Stimulated activated naive CD8-positive, alpha-beta T cell treated with anti-CD3 and anti-CD28 coated beads, Interleukin-15, amount 100 ng/mL, for 72 hours (primary cell): ENCODE data around the gene HBD.

Source experiments
- ATAC-seq: fragments of 150-1000 bp; cut with Tn5 transposase; 2 replicates; pipeline ENCODE4 v1.10.0; 2021; ENCODE audit warnings: mild to moderate bottlenecking, moderate library complexity
- DNase-seq, 2 donors: peaks; one replicate each; pipeline ENCODE4 v3.0.0; 2021 to 2022
- H3K27ac Mint-ChIP-seq, 2 donors: one replicate each; pipeline ENCODE4 v1.8.0; 2022; ENCODE audit warnings: mild to moderate bottlenecking in 2 of 2, mixed read lengths in 2 of 2, moderate library complexity in 2 of 2
- H3K27me3 Mint-ChIP-seq: one replicate; pipeline ENCODE4 v1.8.0; 2022; ENCODE audit warnings: mixed read lengths
- H3K4me1 Mint-ChIP-seq: one replicate; pipeline ENCODE4 v1.8.0; 2022; ENCODE audit warnings: mild to moderate bottlenecking, mixed read lengths
- H3K4me3 Mint-ChIP-seq, 2 donors: one replicate each; pipeline ENCODE4 v1.8.0; 2022; ENCODE audit warnings: mild to moderate bottlenecking in 2 of 2, mixed read lengths in 2 of 2, moderate library complexity in 1 of 2
- H3K9me3 Mint-ChIP-seq, 2 donors: one replicate each; pipeline ENCODE4 v1.8.0; 2022; ENCODE audit warnings: mixed read lengths in 2 of 2

HBD gene

DNA sequence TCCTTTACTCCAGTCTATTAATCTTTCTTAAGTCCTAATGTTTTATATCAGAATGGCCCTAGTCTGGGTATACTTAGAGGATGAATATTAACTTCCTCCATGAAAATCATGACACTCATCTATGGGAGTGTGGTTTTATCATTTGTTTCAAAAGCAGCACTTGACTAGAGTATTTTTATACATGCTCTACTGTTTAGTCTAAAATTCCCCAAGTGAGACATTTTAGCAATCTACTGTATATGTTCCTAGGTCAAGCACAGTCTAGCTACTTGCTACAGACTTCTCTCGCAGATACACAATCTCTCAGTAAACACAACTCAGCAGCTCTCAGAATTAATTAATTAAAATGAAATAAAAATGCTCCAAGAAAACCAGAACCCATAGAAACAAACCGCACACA is 4.5 kb downstream of the HBD start:
- Mint-ChIP-seq H3K27ac (no peak overlapping the region), H3K4me3 (no peak overlapping the region), H3K4me1 (no peaks in the 10 kb centered on the region), H3K9me3 (no peaks in the 10 kb centered on the region), H3K27me3 (peaks cover 9% of the 10 kb centered on the region)
- DNase-seq = no peak
- ATAC-seq = no peak

DNA sequence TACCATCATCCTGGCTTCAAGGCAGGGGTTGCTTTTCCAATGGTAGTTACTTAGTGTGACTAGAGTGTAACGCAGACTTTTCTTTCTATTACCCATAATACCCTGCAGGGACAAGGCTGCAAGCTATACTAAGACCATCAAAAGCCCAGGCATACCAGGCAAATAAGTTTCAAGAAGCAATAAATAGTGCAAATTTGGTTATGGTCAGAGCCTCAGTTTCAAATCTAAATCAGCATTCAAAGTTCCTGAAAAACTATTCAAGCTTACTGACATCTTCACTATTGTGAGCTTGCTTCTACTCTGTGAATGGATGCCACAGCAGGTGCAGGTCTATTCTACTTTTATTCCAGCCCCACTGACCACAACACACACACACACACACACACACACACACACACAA is 4.9 kb downstream of the HBD start:
- H3K4me3 Mint-ChIP-seq = no peak overlapping the region
- no peak for DNase-seq
- ATAC-seq = no peak
- H3K27me3 Mint-ChIP-seq = peaks cover 13% of the 10 kb centered on the region
- no peaks in the 10 kb centered on the region for H3K9me3 Mint-ChIP-seq
- H3K27ac Mint-ChIP-seq = no peak overlapping the region
- H3K4me1 Mint-ChIP-seq = no peaks in the 10 kb centered on the region

DNA sequence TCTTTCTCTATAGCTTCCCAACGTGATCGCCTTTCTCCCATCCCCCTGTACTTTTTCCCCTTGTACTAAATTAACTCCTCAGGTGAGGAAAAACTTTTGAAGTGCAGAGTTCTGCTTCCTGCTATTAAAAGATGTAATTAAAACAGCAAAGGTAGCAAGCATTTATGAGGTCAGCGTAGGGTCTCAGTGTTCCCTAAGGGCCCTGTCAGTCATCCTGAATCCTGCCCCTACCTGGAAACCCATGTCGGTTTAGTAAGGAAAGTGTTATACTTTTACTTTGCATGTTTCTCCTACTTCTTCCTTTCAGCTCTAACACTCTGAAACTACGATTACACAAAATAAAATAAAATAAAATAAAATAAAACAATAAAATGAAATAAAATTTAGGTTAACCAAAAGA is 6.2 kb downstream of the HBD start:
- Mint-ChIP-seq H3K4me3 (no peak overlapping the region), H3K4me1 (no peaks in the 10 kb centered on the region), H3K9me3 (no peaks in the 10 kb centered on the region), H3K27ac (no peak overlapping the region), H3K27me3 (peaks cover 13% of the 10 kb centered on the region)
- ATAC-seq (no peak), DNase-seq (no peak)

DNA sequence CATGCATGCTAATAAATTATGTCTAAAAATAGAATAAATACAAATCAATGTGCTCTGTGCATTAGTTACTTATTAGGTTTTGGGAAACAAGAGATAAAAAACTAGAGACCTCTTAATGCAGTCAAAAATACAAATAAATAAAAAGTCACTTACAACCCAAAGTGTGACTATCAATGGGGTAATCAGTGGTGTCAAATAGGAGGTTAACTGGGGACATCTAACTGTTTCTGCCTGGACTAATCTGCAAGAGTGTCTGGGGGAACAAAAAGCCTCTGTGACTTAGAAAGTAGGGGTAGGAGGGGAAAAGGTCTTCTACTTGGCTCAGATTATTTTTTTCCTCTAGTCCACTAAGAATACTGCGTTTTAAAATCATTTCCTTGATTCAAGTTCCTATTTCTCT is 6.6 kb downstream of the HBD start:
- Mint-ChIP-seq H3K4me3 (no peak overlapping the region), H3K27me3 (peaks cover 13% of the 10 kb centered on the region), H3K4me1 (no peaks in the 10 kb centered on the region), H3K27ac (no peak overlapping the region), H3K9me3 (no peaks in the 10 kb centered on the region)
- ATAC-seq (no peak), DNase-seq (no peak)

DNA sequence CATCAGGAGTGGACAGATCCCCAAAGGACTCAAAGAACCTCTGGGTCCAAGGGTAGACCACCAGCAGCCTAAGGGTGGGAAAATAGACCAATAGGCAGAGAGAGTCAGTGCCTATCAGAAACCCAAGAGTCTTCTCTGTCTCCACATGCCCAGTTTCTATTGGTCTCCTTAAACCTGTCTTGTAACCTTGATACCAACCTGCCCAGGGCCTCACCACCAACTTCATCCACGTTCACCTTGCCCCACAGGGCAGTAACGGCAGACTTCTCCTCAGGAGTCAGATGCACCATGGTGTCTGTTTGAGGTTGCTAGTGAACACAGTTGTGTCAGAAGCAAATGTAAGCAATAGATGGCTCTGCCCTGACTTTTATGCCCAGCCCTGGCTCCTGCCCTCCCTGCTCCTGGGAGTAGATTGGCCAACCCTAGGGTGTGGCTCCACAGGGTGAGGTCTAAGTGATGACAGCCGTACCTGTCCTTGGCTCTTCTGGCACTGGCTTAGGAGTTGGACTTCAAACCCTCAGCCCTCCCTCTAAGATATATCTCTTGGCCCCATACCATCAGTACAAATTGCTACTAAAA is 7.5 kb downstream of the HBD start, which contains the start of gene HBB:
HBB (minus strand) TSS at position 340 of the 579 bp plus-strand sequence; CDS start at position 290, 50 bp downstream.
- DNase-seq (no peak), ATAC-seq (no peak)
- no peak within 1 kb of the TSS for H3K27ac Mint-ChIP-seq
- H3K4me3 Mint-ChIP-seq = no peak within 1 kb of the TSS
- H3K27me3 Mint-ChIP-seq = peaks cover 13% of the 10 kb centered on the region
- H3K9me3 Mint-ChIP-seq = no peaks in the 10 kb centered on the region
- H3K4me1 Mint-ChIP-seq = no peaks in the 10 kb centered on the region

DNA sequence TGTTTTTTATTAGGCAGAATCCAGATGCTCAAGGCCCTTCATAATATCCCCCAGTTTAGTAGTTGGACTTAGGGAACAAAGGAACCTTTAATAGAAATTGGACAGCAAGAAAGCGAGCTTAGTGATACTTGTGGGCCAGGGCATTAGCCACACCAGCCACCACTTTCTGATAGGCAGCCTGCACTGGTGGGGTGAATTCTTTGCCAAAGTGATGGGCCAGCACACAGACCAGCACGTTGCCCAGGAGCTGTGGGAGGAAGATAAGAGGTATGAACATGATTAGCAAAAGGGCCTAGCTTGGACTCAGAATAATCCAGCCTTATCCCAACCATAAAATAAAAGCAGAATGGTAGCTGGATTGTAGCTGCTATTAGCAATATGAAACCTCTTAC is 8.8 kb downstream of the HBD start:
- DNase-seq (no peak), ATAC-seq (no peak)
- Mint-ChIP-seq H3K9me3 (no peaks in the 10 kb centered on the region), H3K4me3 (no peak overlapping the region), H3K4me1 (no peaks in the 10 kb centered on the region), H3K27ac (no peak overlapping the region), H3K27me3 (peaks cover 13% of the 10 kb centered on the region)

DNA sequence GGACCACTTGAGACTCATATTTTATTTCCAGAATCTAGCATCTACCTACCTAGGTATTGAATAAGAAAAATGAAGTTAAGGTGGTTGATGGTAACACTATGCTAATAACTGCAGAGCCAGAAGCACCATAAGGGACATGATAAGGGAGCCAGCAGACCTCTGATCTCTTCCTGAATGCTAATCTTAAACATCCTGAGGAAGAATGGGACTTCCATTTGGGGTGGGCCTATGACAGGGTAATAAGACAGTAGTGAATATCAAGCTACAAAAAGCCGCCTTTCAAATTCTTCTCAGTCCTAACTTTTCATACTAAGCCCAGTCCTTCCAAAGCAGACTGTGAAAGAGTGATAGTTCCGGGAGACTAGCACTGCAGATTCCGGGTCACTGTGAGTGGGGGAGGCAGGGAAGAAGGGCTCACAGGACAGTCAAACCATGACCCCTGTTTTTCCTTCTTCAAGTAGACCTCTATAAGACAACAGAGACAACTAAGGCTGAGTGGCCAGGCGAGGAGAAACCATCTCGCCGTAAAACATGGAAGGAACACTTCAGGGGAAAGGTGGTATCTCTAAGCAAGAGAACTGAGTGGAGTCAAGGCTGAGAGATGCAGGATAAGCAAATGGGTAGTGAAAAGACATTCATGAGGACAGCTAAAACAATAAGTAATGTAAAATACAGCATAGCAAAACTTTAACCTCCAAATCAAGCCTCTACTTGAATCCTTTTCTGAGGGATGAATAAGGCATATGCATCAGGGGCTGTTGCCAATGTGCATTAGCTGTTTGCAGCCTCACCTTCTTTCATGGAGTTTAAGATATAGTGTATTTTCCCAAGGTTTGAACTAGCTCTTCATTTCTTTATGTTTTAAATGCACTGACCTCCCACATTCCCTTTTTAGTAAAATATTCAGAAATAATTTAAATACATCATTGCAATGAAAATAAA is 9.5 kb downstream of the HBD start:
- ATAC-seq = no peak

DNA sequence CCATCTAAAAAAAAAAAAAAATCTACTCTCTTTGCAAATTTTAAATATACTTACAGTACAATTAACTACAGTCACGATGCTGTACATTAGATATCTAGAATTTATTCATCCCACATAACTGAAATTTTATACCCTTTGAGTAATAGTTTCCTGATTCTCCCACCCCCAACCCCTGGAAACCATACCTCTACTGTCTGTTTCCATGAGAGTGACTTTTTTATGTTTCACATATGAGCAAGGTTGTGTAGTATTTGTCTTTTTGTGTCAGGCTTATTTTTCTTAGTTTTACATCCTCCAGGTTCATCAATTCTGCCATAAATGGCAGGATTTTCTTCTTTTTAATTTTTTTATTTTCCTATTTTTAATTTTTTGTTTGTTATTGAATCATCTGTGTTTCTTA is 10.6 kb downstream of the HBD start:
- no peak for DNase-seq
- no peak for ATAC-seq
- Mint-ChIP-seq H3K9me3 (peaks cover 0 to 6% of the 10 kb centered on the region in 2 donors), H3K4me1 (no peaks in the 10 kb centered on the region), H3K4me3 (no peak overlapping the region), H3K27me3 (peaks cover 13% of the 10 kb centered on the region), H3K27ac (no peak overlapping the region)

More for the DNA sequence above, 9.5 kb downstream of the HBD start:
- H3K27me3 Mint-ChIP-seq = peaks cover 13% of the 10 kb centered on the region
- H3K4me3 Mint-ChIP-seq = no peak overlapping the region
- H3K4me1 Mint-ChIP-seq = no peaks in the 10 kb centered on the region
- no peaks in the 10 kb centered on the region for H3K9me3 Mint-ChIP-seq
- H3K27ac Mint-ChIP-seq = no peak overlapping the region
- DNase-seq = no peak

DNA sequence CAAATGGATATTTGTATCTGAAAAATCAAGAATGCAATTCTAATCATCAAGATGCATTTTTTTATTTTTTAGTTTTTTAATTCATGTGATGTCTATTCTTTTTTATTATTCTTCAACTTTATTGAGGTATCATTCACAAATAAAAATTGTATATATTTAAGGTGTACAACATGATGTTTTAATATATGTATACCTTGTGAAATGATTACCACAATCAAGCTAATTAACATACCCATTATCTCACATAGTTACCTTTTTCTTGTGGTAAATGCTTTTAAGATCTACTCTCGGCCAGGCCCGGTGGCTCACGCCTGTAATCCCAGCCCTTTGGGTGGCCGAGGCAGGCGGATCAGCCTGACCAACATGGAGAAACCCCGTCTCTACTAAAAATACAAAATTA is 11.1 kb downstream of the HBD start:
- ATAC-seq = no peak
- DNase-seq = no peak
- Mint-ChIP-seq H3K27me3 (peaks cover 13% of the 10 kb centered on the region), H3K4me1 (no peaks in the 10 kb centered on the region), H3K4me3 (no peak overlapping the region), H3K27ac (no peak overlapping the region), H3K9me3 (peaks cover 0 to 8% of the 10 kb centered on the region in 2 donors)

DNA sequence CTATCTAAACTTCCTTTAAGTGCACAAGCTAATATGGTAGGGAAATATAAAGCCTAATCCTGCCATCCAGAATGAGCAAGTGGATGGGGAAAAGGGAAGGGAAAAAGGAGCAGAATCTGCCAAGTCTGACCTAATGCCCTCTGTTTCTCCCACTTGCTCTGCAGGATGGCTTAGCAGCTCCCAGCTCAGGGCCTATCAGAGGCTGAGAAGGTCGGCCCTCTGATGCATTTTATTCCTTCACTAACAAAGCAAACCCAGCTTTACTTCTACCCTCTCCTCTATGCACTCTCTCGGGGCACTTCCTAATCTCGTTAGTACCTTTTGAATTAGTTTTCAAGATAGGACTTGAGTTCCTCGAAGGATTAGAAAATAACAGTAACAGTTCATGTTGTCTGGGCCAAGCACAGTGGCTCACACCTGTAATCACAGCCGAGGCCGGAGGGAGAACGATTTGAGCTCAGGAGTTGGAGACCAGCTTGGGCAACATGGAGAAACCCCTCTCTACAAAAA is 23.9 kb downstream of the HBD start:
- H3K27me3 Mint-ChIP-seq = no peaks in the 10 kb centered on the region

DNA sequence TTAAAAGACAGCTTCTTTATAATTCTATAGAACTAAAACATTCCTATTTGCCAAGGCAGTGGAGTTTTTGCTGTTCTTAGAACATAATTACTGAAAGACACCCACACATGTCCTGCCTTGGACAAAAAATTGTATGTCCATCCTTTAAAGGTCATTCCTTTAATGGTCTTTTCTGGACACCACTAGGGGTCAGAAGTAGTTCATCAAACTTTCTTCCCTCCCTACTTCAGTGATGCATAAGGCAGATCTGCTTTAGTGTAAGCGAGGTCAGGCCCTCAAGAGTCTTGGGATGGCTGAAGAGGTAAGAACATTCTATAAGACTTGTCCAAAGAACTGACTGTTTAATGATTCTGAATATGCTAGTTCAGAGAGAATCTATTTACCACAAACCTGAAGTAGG is 29.5 kb downstream of the HBD start:
- Mint-ChIP-seq H3K4me1 (no peaks in the 10 kb centered on the region), H3K27ac (no peak overlapping the region), H3K4me3 (no peak overlapping the region), H3K9me3 (no peaks in the 10 kb centered on the region), H3K27me3 (peaks cover 5% of the 10 kb centered on the region)
- DNase-seq (no peak), ATAC-seq (no peak)

More for the DNA sequence above, 23.9 kb downstream of the HBD start:
- ATAC-seq (no peak), DNase-seq (no peak)
- H3K4me1 Mint-ChIP-seq = no peaks in the 10 kb centered on the region
- peaks cover 0 to 6% of the 10 kb centered on the region in 2 donors for H3K9me3 Mint-ChIP-seq
- H3K27ac Mint-ChIP-seq = no peak overlapping the region
- no peak overlapping the region for H3K4me3 Mint-ChIP-seq

DNA sequence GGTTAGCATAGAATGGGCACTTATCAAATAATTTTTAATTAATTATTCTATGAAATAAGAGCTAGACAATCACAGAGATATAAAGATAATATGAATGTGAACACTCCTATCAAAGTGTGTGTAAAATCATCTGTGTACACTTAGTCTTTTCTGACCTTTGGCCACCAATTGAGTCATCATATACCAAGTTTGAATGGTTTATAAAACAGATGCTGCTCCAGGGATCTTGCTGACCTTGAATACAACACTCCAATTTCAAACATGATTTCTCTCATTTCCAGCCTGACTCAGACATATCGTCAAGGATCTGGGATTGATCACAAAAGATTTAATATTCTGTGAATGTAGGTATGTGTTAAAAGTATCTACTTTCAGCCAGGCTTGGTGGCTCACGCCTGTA is 30.9 kb downstream of the HBD start:
- no peaks in the 10 kb centered on the region for H3K4me1 Mint-ChIP-seq
- H3K9me3 Mint-ChIP-seq = no peaks in the 10 kb centered on the region
- ATAC-seq (no peak), DNase-seq (no peak)
- peaks cover 9% of the 10 kb centered on the region for H3K27me3 Mint-ChIP-seq
- no peak overlapping the region for H3K4me3 Mint-ChIP-seq
- H3K27ac Mint-ChIP-seq = no peak overlapping the region

DNA sequence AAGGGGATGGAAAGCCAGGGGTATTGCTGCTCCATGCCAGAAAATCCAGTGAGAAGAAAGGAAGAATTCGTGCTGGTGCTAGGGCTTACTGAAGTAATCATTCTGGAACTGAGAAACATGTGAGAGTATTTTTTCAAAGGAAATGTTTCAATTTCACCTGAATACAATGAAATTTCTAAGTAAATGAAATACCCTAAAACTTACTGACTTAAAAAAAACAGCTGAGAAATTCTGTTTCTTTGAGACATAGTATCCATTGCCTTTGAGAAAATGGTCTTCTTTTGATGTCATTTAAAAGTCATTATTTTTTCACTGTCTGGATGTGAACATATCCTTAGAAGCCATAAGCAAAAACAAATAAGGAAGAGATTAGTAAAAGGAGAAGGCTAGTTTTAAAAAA is 33.7 kb downstream of the HBD start, which contains the start of gene OR51V1:
OR51V1 (minus strand) TSS at position 101 of the 400 bp plus-strand sequence; CDS start at position 101, 0 bp downstream.
- H3K9me3 Mint-ChIP-seq = no peaks in the 10 kb centered on the region
- DNase-seq = no peak
- no peaks in the 10 kb centered on the region for H3K4me1 Mint-ChIP-seq
- H3K27ac Mint-ChIP-seq = no peak within 1 kb of the TSS
- peaks cover 9% of the 10 kb centered on the region for H3K27me3 Mint-ChIP-seq
- no peak within 1 kb of the TSS for H3K4me3 Mint-ChIP-seq
- no peak for ATAC-seq

DNA sequence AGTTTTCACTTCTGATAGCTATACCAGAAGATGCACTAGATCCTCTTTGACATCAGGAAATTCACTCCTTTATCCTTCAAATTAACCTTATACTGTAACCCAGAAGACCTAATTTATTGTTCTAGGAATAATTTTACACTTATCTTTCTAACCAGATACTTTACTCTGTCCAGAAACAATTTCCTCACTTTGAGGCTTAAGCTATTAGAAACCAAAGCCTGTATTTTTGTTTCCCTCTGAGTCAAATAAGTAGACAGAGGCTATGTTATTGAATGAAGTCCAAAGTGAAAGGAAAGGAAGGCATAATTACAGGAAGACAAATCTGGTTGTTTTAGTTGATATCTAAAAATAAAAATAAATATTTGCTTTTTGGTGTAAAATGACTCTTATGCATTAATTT is 36.0 kb downstream of the HBD start:
- peaks cover 0 to 5% of the 10 kb centered on the region in 2 donors for H3K9me3 Mint-ChIP-seq
- H3K27ac Mint-ChIP-seq = no peak overlapping the region
- no peak overlapping the region for H3K4me3 Mint-ChIP-seq
- no peaks in the 10 kb centered on the region for H3K4me1 Mint-ChIP-seq
- peaks cover 9% of the 10 kb centered on the region for H3K27me3 Mint-ChIP-seq
- no peak for DNase-seq
- no peak for ATAC-seq

DNA sequence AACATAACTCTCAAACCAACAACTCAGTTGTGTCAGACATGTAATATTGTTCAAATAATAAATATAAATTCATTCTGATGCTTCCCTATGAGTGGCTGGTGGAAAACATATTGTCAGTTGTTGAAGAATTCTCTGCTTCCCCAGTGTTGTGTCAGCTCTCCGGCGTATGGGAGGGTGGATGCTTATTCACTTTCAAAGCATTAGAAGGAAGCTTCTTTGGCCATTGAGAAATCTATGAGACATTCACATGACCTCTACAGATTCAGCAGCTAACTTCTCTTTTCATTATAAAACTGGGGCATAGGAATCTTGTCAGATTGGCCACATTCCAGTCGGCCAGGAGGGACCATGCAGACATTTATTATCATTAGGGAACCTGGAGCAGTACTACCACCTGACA is 36.7 kb downstream of the HBD start:
- peaks cover 9% of the 10 kb centered on the region for H3K27me3 Mint-ChIP-seq
- no peak for DNase-seq
- no peak overlapping the region for H3K4me3 Mint-ChIP-seq
- no peak overlapping the region for H3K27ac Mint-ChIP-seq
- no peak for ATAC-seq
- peaks cover 0 to 11% of the 10 kb centered on the region in 2 donors for H3K9me3 Mint-ChIP-seq
- no peaks in the 10 kb centered on the region for H3K4me1 Mint-ChIP-seq

DNA sequence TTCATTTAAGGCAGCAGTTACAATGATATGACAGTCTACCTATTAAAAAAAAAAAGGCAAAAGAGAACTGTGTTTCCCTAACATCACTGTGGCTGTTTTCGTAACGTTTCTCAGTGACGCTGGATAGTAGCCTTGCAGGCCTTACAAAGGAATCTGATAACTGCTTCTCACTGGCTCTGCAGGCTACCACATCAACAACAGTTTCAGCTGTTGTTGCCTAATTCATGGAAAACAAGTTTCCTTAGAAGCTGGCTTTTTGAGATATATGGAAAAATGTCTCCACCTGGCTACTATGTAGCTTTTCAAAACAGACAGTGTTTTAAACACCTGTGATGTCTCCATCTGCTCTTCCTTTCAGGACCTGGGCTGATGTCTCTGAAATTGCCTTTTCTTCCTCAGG is 37.6 kb downstream of the HBD start:
- no peaks in the 10 kb centered on the region for H3K4me1 Mint-ChIP-seq
- DNase-seq (no peak), ATAC-seq (no peak)
- H3K4me3 Mint-ChIP-seq = no peak overlapping the region
- peaks cover 0 to 11% of the 10 kb centered on the region in 2 donors for H3K9me3 Mint-ChIP-seq
- H3K27ac Mint-ChIP-seq = no peak overlapping the region
- H3K27me3 Mint-ChIP-seq = peaks cover 9% of the 10 kb centered on the region
